ENCODE data around the gene POLR2H. TPM values are rescaled to one million over a fixed set of nuclear protein-coding genes. Genes with fewer than 3 reads are reported as not detected.

The POLR2H gene
- total and polyA plus RNA-seq, 10 of the 15 experiments (the other 5 are each of a cell fraction or from before 2014, with no cell fraction given) = 74.2 to 357 (median 143) TPM

- no peak overlapping the region for H3K27ac ChIP-seq (ENCODE audit: control insufficient read depth, insufficient read depth)
- FAIRE-seq (no peak), DNase-seq (ENCODE audit: low read depth, low spot score) (no peak), ATAC-seq (no peak)
- no peak overlapping the region for H3K4me3 ChIP-seq
- H3K9me3 ChIP-seq (replicated peaks; ENCODE audit: control insufficient read depth, insufficient read depth, low read length) = no peaks in the 10 kb centered on the region
- peaks cover 2 to 5% of the 10 kb centered on the region in 2 experiments; a peak in 2 of 4 replicates for H3K36me3 ChIP-seq (ENCODE audit: control insufficient read depth in 2 of 2, insufficient read depth in 2 of 2, low read length in 1 of 2)
- SMC1A ChIA-PET (ENCODE audit: uncharacterized antibody, unreplicated experiment) = no interaction called here
- H3K79me2 ChIP-seq (ENCODE audit: control insufficient read depth, insufficient read depth, low read length) = peaks cover 20% of the 10 kb centered on the region
- RAD21 ChIA-PET (ENCODE audit: unreplicated experiment) = no interaction called here
- CTCF ChIA-PET = no interaction called here
- 0 out of 2 replicates have a peak, but pooled peaks cover 3% of the 10 kb centered on the region for H3K4me1 ChIP-seq (ENCODE audit: control insufficient read depth, insufficient read depth, low read length)
- H3K9ac ChIP-seq (ENCODE audit: control insufficient read depth, insufficient read depth, low read length) = no peak overlapping the region
- H3K4me2 ChIP-seq (ENCODE audit: control insufficient read depth, insufficient read depth) = no peak overlapping the region
- intact Hi-C loops (cut with micrococcal nuclease; ENCODE audit: unreplicated experiment) (no loop called here), in situ Hi-C loops (cut with MboI) (no loop called here)
- 0 out of 4 replicates have a peak, but pooled peaks cover 0 to 2% of the 10 kb centered on the region in 2 experiments for H3K27me3 ChIP-seq (replicated peaks in 1 of 2; ENCODE audit: control insufficient read depth in 2 of 2, insufficient read depth in 2 of 2, low read length in 1 of 2)
- 98% methylated on average over 9 of the region's 9 CpGs for WGBS (ENCODE audit: insufficient coverage, insufficient replicate concordance, low lambda C conversion rate, missing lambda C conversion rate)
- BruUV-seq (replicated peaks) = no TSS peak
- POLR2A ChIA-PET = no interaction called here
- no peak overlapping the region for H2AFZ ChIP-seq (ENCODE audit: control insufficient read depth, low read depth, low read length)
- H4K20me1 ChIP-seq (ENCODE audit: control insufficient read depth, insufficient read depth) = no peaks in the 10 kb centered on the region
- TF ChIP-seq IKZF2 (IDR thresholded peaks at IDR 0.05) = no peak
- TF ChIP-seq FOXM1 (IDR thresholded peaks at IDR 0.05; ENCODE audit: low read depth, low read length) = no peak
- TF ChIP-seq, protein P1, sequence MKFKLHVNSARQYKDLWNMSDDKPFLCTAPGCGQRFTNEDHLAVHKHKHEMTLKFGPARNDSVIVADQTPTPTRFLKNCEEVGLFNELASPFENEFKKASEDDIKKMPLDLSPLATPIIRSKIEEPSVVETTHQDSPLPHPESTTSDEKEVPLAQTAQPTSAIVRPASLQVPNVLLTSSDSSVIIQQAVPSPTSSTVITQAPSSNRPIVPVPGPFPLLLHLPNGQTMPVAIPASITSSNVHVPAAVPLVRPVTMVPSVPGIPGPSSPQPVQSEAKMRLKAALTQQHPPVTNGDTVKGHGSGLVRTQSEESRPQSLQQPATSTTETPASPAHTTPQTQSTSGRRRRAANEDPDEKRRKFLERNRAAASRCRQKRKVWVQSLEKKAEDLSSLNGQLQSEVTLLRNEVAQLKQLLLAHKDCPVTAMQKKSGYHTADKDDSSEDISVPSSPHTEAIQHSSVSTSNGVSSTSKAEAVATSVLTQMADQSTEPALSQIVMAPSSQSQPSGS (IDR thresholded peaks at IDR 0.05; ENCODE audit: low read length) = no peak
- no peak for TF ChIP-seq NBN (IDR thresholded peaks at IDR 0.05)
- no peak for TF ChIP-seq ZNF207 (IDR thresholded peaks at IDR 0.05; ENCODE audit: borderline replicate concordance)
- no peak for TF ChIP-seq POU2F2 (IDR thresholded peaks at IDR 0.05; ENCODE audit: borderline replicate concordance, low read depth, low read length)
These were observed 6.6 kb downstream of the POLR2H start for GRCh38 chr3:184368116-184368515.

DNA sequence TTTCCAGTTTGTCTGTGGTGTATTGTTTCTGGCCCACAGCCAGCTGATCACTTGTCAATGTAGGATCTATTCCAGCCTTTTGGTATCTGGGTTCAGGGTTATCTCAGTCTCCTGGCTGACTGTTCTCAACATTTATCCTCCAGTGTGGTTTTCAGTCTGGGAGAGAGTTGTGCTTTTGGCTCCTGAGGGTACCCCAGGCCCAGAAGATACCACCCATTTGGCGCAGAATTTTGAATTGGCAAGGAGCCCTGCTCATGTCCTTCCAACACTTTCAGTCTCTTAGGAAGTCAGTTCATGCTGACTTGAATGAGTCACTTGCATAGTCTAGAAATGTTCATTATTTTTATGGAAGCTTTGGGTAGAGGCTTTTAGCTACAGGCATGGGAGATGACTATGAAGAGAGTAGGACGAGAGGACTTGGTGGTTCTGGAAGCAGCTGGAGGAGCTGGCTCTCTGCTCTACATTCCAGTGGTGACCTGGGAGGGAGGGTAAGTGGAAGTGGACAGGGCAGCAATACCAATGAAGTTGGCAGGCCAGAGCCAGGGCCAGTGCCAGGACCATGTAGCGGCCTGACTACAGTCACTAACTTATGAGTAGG, 7.2 kb downstream of the POLR2H start:
- ATAC-seq = no peak
- in situ Hi-C loops (cut with MboI) = no loop called here
- ChIA-PET SMC1A (ENCODE audit: uncharacterized antibody, unreplicated experiment) (no interaction called here), POLR2A (no interaction called here), RAD21 (ENCODE audit: unreplicated experiment) (no interaction called here), CTCF (interaction anchor here (0.7 kb wide), 2 partner anchors 147 to 174 kb away, joined by 3 read pairs; no protein-coding TSS in a partner anchor)
- no peaks in the 10 kb centered on the region for H4K20me1 ChIP-seq (ENCODE audit: control insufficient read depth, insufficient read depth)
- no peak overlapping the region for H3K4me2 ChIP-seq (ENCODE audit: control insufficient read depth, insufficient read depth)
- intact Hi-C loops (cut with micrococcal nuclease; ENCODE audit: unreplicated experiment) = no loop called here
- no peak overlapping the region for H3K27ac ChIP-seq (ENCODE audit: control insufficient read depth, insufficient read depth)
- DNase-seq (ENCODE audit: low read depth, low spot score) = no peak
- WGBS (ENCODE audit: insufficient coverage, insufficient replicate concordance, low lambda C conversion rate, missing lambda C conversion rate) = 96% methylated on average over 3 of the region's 3 CpGs
- H2AFZ ChIP-seq (ENCODE audit: control insufficient read depth, low read depth, low read length) = no peak overlapping the region
- H3K79me2 ChIP-seq (ENCODE audit: control insufficient read depth, insufficient read depth, low read length) = peaks cover 15% of the 10 kb centered on the region
- no peak overlapping the region for H3K9ac ChIP-seq (ENCODE audit: control insufficient read depth, insufficient read depth, low read length)
- 0 out of 2 replicates have a peak, but pooled peaks cover 3% of the 10 kb centered on the region for H3K4me1 ChIP-seq (ENCODE audit: control insufficient read depth, insufficient read depth, low read length)
- FAIRE-seq = no peak
- TF ChIP-seq SMAD5 (IDR thresholded peaks at IDR 0.05; ENCODE audit: low read depth) (no peak), FOS (IDR thresholded peaks at IDR 0.05; ENCODE audit: borderline replicate concordance, extremely low read depth, insufficient read length) (no peak), RAD21 (IDR thresholded peaks at IDR 0.05; ENCODE audit: insufficient read depth, low read depth, low read length) (no peak), PKNOX1 (IDR thresholded peaks at IDR 0.05) (no peak), STAT1 (conservative IDR thresholded peaks at IDR 0.05) (no peak), BRCA1 (IDR thresholded peaks at IDR 0.05; ENCODE audit: low read depth, low read length) (no peak), CBX3 (IDR thresholded peaks at IDR 0.05; ENCODE audit: borderline replicate concordance, low read depth) (no peak), TCF12 (IDR thresholded peaks at IDR 0.05; ENCODE audit: low read depth, low read length) (no peak), STAT3 (IDR thresholded peaks at IDR 0.05; ENCODE audit: low read depth, low read length) (no peak)
- TF ChIP-seq, protein P2, sequence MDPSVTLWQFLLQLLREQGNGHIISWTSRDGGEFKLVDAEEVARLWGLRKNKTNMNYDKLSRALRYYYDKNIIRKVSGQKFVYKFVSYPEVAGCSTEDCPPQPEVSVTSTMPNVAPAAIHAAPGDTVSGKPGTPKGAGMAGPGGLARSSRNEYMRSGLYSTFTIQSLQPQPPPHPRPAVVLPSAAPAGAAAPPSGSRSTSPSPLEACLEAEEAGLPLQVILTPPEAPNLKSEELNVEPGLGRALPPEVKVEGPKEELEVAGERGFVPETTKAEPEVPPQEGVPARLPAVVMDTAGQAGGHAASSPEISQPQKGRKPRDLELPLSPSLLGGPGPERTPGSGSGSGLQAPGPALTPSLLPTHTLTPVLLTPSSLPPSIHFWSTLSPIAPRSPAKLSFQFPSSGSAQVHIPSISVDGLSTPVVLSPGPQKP (IDR thresholded peaks at IDR 0.05; ENCODE audit: low read depth, low read length) = no peak
- no peak overlapping the region for H3K4me3 ChIP-seq
- no peaks in the 10 kb centered on the region for H3K9me3 ChIP-seq (replicated peaks; ENCODE audit: control insufficient read depth, insufficient read depth, low read length)
- no TSS peak for BruUV-seq (replicated peaks)
- peaks cover 0 to 3% of the 10 kb centered on the region in 2 experiments; a peak in 1 of 4 replicates for H3K27me3 ChIP-seq (replicated peaks in 1 of 2; ENCODE audit: control insufficient read depth in 2 of 2, insufficient read depth in 2 of 2, low read length in 1 of 2)
- peaks cover 2 to 5% of the 10 kb centered on the region in 2 experiments; a peak in 2 of 4 replicates for H3K36me3 ChIP-seq (ENCODE audit: control insufficient read depth in 2 of 2, insufficient read depth in 2 of 2, low read length in 1 of 2)

Data from GM12878 (cell line).